Measurements from ENCODE around the gene ADORA1.

GRCh38 chr1:203169770-203170520 lies 42.4 kb downstream of the ADORA1 start:
- TF ChIP-seq, protein P1, sequence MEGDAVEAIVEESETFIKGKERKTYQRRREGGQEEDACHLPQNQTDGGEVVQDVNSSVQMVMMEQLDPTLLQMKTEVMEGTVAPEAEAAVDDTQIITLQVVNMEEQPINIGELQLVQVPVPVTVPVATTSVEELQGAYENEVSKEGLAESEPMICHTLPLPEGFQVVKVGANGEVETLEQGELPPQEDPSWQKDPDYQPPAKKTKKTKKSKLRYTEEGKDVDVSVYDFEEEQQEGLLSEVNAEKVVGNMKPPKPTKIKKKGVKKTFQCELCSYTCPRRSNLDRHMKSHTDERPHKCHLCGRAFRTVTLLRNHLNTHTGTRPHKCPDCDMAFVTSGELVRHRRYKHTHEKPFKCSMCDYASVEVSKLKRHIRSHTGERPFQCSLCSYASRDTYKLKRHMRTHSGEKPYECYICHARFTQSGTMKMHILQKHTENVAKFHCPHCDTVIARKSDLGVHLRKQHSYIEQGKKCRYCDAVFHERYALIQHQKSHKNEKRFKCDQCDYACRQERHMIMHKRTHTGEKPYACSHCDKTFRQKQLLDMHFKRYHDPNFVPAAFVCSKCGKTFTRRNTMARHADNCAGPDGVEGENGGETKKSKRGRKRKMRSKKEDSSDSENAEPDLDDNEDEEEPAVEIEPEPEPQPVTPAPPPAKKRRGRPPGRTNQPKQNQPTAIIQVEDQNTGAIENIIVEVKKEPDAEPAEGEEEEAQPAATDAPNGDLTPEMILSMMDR (conservative IDR thresholded peaks at IDR 0.05; ENCODE audit: low read depth, low read length), result no peak
- no peak for TF ChIP-seq EZH2 (IDR thresholded peaks at IDR 0.05; ENCODE audit: borderline replicate concordance, low read depth, low read length, poor library complexity, severe bottlenecking)
